ENCODE data around the gene RDX.

GRCh38 chr11:110250168-110250567 lies 46.2 kb downstream of the RDX start:
- TF ChIP-seq POLR2A (IDR thresholded peaks at IDR 0.05) (no peak), CTCF (IDR thresholded peaks at IDR 0.05) (no peak)
